Measurements from ENCODE around the gene KIAA1671. TPM values are rescaled to one million over a fixed set of nuclear protein-coding genes. Genes with fewer than 3 reads are reported as not detected.

The KIAA1671 gene
- total RNA-seq, 1 donor from 2014 or later = 17.6 TPM

DNA sequence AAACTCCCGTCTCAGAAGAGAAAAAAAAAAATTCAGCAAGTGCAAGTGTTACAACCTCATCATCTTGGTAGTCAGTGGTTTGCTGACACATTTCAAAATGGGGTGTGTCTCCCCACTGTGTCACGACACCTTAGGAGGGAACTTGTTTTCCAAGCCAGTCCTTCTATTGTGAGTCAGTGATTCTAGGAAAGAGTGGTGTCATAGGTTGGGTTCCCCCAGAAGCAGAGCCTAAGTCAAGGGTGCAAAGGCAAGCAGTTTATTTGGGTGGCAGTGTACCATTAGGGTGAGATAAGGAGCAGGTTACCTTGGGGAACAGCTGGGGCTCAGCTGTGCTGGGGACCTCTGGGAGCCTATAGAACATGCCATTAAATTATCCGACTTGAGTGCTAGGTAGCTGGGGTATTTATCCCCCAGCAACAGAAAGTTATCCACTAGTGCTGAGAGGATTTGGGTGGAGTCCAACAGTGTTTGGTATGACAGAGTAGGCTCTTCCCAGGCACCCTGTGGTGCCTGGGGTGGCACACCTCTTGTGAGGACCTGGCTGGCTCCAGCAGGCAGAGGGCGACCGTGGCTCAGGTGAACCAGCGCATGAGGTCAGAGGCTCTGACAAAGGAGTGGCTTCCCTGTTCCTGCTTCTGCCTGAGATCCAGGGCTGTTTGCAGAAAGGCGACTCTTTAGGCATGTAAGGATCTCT lies 41.7 kb downstream of the KIAA1671 start:
- intact Hi-C loops (cut with micrococcal nuclease) = loop anchor here (1.0 to 5.0 kb wide), 6 partner anchors 32 to 488 kb away; partner anchors contain the start of gene KIAA1671
- DNase-seq (ENCODE audit: low spot score) = peak; percentile 71
- Mint-ChIP-seq H3K27me3 (ENCODE audit: insufficient read depth) (peaks cover 7% of the 10 kb centered on the region), H3K9me3 (no peaks in the 10 kb centered on the region), H3K4me1 (ENCODE audit: low read depth) (peaks cover 59% of the 10 kb centered on the region), H3K36me3 (ENCODE audit: low read depth) (peaks cover 5% of the 10 kb centered on the region), H3K4me3 (peak overlapping the region; percentile 19), H3K27ac (peak overlapping the region; percentile 81)

- DNase-seq (ENCODE audit: low spot score) = no peak
- Mint-ChIP-seq H3K27ac (no peak overlapping the region), H3K4me3 (no peak overlapping the region), H3K27me3 (ENCODE audit: insufficient read depth) (peaks cover 2% of the 10 kb centered on the region), H3K9me3 (no peaks in the 10 kb centered on the region), H3K4me1 (ENCODE audit: low read depth) (peaks cover 54% of the 10 kb centered on the region), H3K36me3 (ENCODE audit: low read depth) (peaks cover 5% of the 10 kb centered on the region)
- intact Hi-C loops (cut with micrococcal nuclease) = loop anchor here (2.0 kb wide), 1 partner anchor 59 kb away; no protein-coding TSS in a partner anchor
Observed at GRCh38 chr22:24995649-24996180, 43.2 kb downstream of the KIAA1671 start.

DNA sequence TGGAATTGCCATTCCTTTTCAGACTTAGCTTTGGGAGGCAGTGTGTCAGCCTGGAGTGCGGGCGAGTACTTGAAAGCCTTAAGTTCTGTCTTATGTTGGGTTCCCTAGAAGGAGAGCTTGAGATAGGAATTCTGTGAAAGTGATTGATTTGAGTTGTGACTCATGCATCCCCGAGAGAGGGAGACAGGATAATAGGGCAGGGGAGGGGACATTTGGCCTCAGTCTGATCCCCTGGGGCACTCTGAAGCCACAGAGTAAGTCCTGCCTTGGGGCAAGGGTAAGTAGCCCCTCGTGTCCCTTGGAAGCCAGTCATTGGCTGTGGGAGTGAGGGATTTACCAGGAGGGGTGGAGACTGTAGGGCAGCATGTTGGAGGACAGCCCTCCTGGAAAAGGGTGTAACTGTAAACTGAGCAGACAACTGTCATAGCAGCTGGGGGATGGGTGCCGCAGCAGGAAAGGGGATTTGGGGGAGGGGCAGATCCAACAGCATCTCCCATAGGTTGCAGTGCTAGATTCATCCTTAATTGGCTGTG lies 44.0 kb downstream of the KIAA1671 start:
- Mint-ChIP-seq H3K36me3 (ENCODE audit: low read depth) (peaks cover 5% of the 10 kb centered on the region), H3K27ac (no peak overlapping the region), H3K4me3 (no peak overlapping the region), H3K4me1 (ENCODE audit: low read depth) (peaks cover 48% of the 10 kb centered on the region), H3K9me3 (no peaks in the 10 kb centered on the region), H3K27me3 (ENCODE audit: insufficient read depth) (peaks cover 2% of the 10 kb centered on the region)
- intact Hi-C loops (cut with micrococcal nuclease) = no loop called here
- DNase-seq (ENCODE audit: low spot score) = no peak

DNA sequence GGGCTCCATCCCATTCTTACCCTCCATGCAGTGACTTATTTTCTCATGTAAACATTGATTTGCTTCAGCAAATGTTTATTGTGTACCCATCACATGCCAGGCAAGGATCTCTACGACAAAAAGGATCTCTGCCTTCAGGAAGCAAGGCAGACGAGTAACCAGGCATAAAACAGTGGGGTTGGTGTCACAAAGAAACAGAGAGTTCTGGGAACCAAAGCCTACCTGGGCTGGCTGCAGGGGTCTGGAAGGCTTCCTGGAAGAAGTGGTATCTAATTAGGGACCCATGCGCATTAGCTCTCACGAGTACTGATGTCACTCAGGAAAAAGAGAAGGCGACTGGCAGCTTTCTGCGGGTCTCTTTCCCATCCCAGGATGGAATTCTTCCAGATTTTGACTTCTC lies 44.5 kb downstream of the KIAA1671 start:
- no peak for DNase-seq (ENCODE audit: low spot score)
- Mint-ChIP-seq H3K4me1 (ENCODE audit: low read depth) (peaks cover 45% of the 10 kb centered on the region), H3K27ac (no peak overlapping the region), H3K27me3 (ENCODE audit: insufficient read depth) (peaks cover 2% of the 10 kb centered on the region), H3K4me3 (no peak overlapping the region), H3K9me3 (peaks cover under 1% of the 10 kb centered on the region), H3K36me3 (ENCODE audit: low read depth) (peaks cover 4% of the 10 kb centered on the region)
- intact Hi-C loops (cut with micrococcal nuclease) = no loop called here

DNA sequence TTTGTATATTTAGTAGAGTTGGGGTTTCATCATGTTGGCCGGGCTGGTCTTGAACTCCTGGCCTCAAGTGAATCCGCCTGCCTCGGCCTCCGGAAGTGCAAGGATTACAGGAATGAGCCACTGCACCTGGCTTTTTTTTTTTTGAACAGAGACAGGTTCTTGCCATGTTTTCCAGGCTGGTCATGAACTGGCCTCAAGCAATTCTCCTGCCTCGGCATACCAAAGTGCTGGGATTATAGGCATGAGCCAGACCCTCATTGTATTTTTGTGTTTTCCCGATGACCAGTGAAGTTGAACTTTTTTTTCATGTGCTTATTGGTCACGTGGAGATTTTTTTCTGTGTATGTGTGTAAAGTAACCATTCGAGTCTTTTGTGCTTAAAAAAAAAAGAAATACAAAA lies 48.2 kb downstream of the KIAA1671 start:
- intact Hi-C loops (cut with micrococcal nuclease) = no loop called here
- Mint-ChIP-seq H3K27ac (no peak overlapping the region), H3K9me3 (peaks cover 10% of the 10 kb centered on the region), H3K27me3 (ENCODE audit: insufficient read depth) (no peaks in the 10 kb centered on the region), H3K4me1 (ENCODE audit: low read depth) (peaks cover 23% of the 10 kb centered on the region), H3K4me3 (no peak overlapping the region), H3K36me3 (ENCODE audit: low read depth) (peaks cover 6% of the 10 kb centered on the region)
- DNase-seq (ENCODE audit: low spot score) = no peak

GRCh38 chr22:25002241-25002985 lies 49.9 kb downstream of the KIAA1671 start:
- intact Hi-C loops (cut with micrococcal nuclease) = no loop called here
- H3K9me3 Mint-ChIP-seq = peaks cover 11% of the 10 kb centered on the region
- DNase-seq (ENCODE audit: low spot score) = no peak
- no peak overlapping the region for H3K4me3 Mint-ChIP-seq
- H3K27ac Mint-ChIP-seq = no peak overlapping the region
- H3K4me1 Mint-ChIP-seq (ENCODE audit: low read depth) = peaks cover 7% of the 10 kb centered on the region
- peaks cover 3% of the 10 kb centered on the region for H3K36me3 Mint-ChIP-seq (ENCODE audit: low read depth)
- H3K27me3 Mint-ChIP-seq (ENCODE audit: insufficient read depth) = no peaks in the 10 kb centered on the region

DNA sequence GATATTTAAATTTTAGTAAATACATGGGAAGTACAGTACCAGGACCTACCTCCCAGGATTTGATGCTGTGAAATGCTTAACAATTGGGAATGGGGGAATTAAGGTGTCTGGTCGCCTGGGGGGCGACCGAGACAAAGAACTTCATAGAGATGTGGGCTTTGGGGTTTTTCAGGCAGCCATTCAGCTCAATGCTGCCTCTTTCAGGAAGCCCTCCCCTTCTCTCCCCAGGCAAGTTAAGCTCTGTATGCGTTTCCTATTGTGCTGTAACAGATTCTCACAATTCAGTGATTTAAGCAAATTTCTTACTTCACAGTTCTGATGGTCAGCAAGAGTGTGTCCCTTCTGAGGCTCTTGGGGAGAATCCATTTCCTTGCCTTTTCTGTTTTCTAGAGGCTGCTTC lies 53.8 kb downstream of the KIAA1671 start:
- no peak for DNase-seq (ENCODE audit: low spot score)
- Mint-ChIP-seq H3K36me3 (ENCODE audit: low read depth) (peaks cover 3% of the 10 kb centered on the region), H3K27ac (no peak overlapping the region), H3K9me3 (peaks cover 11% of the 10 kb centered on the region), H3K27me3 (ENCODE audit: insufficient read depth) (peaks cover 2% of the 10 kb centered on the region), H3K4me3 (no peak overlapping the region), H3K4me1 (ENCODE audit: low read depth) (peaks cover 7% of the 10 kb centered on the region)
- intact Hi-C loops (cut with micrococcal nuclease) = no loop called here

- no peaks in the 10 kb centered on the region for H3K36me3 Mint-ChIP-seq (ENCODE audit: low read depth)
- peaks cover under 1% of the 10 kb centered on the region for H3K4me1 Mint-ChIP-seq (ENCODE audit: low read depth)
- peaks cover 5% of the 10 kb centered on the region for H3K9me3 Mint-ChIP-seq
- H3K4me3 Mint-ChIP-seq = no peak overlapping the region
- peaks cover 2% of the 10 kb centered on the region for H3K27me3 Mint-ChIP-seq (ENCODE audit: insufficient read depth)
- intact Hi-C loops (cut with micrococcal nuclease) = no loop called here
- peak overlapping the region; percentile 40 for H3K27ac Mint-ChIP-seq
- DNase-seq (ENCODE audit: low spot score) = no peak
Observed at GRCh38 chr22:25007444-25008106, 55.1 kb downstream of the KIAA1671 start.

DNA sequence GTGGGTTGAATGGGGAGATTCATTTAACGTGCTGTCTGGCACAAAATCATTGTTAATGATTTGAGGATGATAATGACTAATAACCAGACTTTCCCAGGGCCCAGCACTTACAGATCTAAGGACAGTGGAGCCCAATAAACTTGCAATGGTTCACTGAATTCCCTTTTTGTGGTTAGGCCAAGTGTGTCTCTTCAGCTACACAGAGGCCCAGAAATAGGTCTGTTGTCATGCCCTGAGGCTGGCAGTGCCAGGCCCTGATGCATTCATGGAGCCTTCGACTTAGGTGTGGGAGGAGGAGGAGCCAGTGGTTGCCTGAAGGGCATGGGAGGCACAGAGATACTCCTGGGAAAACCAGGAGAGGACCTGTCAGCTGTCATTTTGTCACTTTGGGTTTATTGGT lies 56.1 kb downstream of the KIAA1671 start:
- intact Hi-C loops (cut with micrococcal nuclease) = no loop called here
- no peaks in the 10 kb centered on the region for H3K36me3 Mint-ChIP-seq (ENCODE audit: low read depth)
- H3K27me3 Mint-ChIP-seq (ENCODE audit: insufficient read depth) = peaks cover 2% of the 10 kb centered on the region
- no peak overlapping the region for H3K27ac Mint-ChIP-seq
- peaks cover 5% of the 10 kb centered on the region for H3K9me3 Mint-ChIP-seq
- DNase-seq (ENCODE audit: low spot score) = no peak
- H3K4me3 Mint-ChIP-seq = no peak overlapping the region
- H3K4me1 Mint-ChIP-seq (ENCODE audit: low read depth) = no peaks in the 10 kb centered on the region

DNA sequence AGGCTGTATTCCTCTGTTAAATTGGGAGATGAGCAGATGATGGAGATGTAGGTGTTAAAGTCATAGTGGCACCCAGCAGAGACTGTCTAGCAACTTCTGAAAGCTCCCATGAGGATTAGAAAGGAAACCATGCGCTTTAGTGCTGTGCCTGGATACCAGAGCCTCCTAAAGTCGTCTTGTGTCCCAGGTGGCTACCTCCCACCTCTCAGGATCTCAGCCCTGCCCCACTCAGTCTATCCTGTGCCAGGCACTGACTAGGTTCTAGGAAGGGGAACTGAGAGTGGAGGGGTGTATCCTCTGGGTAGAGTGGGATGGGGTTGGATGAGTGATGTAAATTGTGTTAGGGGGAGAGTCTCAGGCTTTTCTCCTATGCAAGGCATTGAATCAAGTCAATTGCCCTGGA lies 60.2 kb downstream of the KIAA1671 start:
- H3K27ac Mint-ChIP-seq = no peak overlapping the region
- H3K36me3 Mint-ChIP-seq (ENCODE audit: low read depth) = no peaks in the 10 kb centered on the region
- intact Hi-C loops (cut with micrococcal nuclease) = no loop called here
- DNase-seq (ENCODE audit: low spot score) = no peak
- H3K27me3 Mint-ChIP-seq (ENCODE audit: insufficient read depth) = peaks cover 15% of the 10 kb centered on the region
- no peaks in the 10 kb centered on the region for H3K4me1 Mint-ChIP-seq (ENCODE audit: low read depth)
- no peak overlapping the region for H3K4me3 Mint-ChIP-seq
- no peaks in the 10 kb centered on the region for H3K9me3 Mint-ChIP-seq

- H3K4me3 Mint-ChIP-seq = no peak overlapping the region
- H3K27me3 Mint-ChIP-seq (ENCODE audit: insufficient read depth) = peaks cover 16% of the 10 kb centered on the region
- H3K9me3 Mint-ChIP-seq = no peaks in the 10 kb centered on the region
- intact Hi-C loops (cut with micrococcal nuclease) = no loop called here
- peak overlapping the region; percentile 16 for H3K27ac Mint-ChIP-seq
- no peaks in the 10 kb centered on the region for H3K4me1 Mint-ChIP-seq (ENCODE audit: low read depth)
- DNase-seq (ENCODE audit: low spot score) = no peak
- H3K36me3 Mint-ChIP-seq (ENCODE audit: low read depth) = no peaks in the 10 kb centered on the region
Observed at GRCh38 chr22:25013607-25014006, 61.1 kb downstream of the KIAA1671 start.

DNA sequence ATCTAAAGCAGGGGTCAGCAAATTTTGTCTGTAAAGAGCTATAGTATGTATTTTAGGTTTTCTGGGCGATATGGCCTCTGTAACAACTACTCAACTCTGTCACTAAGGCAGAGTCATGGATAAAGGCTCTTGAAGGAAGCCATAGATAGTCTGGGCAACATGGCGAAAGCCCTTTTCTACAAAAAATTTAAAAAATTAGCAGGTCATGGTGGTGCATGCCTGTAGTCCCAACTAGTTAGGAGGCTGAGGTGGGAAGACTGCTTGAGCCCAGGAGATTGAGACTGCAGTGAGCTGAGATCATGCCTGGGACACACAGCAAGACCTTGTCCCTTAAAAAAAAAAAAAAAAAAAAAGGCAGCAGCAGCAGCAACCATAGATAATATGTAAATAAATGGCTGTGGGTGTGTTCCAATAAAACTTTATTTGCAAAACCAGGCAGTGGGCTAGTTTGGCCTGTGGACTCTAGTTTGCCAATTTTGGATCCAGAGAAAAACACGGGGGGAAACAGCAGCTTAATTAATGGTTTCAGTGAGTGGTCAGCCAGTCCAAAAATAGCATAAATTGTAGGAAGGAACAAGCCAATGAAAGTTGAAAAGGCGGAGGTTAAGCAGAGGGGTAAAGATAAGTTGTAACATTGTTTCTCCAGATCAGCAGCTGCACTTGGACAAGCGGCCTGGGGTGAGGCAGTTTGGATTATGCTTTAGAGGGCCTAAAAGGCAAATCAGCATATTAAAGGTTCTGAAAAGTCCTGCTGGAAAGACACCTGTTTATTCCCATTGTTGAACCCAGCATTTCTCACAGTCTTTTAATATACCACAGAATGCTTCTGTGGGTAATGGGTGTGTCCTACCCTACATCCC lies 62.6 kb downstream of the KIAA1671 start:
- H3K4me1 Mint-ChIP-seq (ENCODE audit: low read depth) = no peaks in the 10 kb centered on the region
- no peak overlapping the region for H3K4me3 Mint-ChIP-seq
- no peak overlapping the region for H3K27ac Mint-ChIP-seq
- H3K27me3 Mint-ChIP-seq (ENCODE audit: insufficient read depth) = peaks cover 19% of the 10 kb centered on the region
- DNase-seq (ENCODE audit: low spot score) = no peak
- intact Hi-C loops (cut with micrococcal nuclease) = no loop called here
- no peaks in the 10 kb centered on the region for H3K9me3 Mint-ChIP-seq
- no peaks in the 10 kb centered on the region for H3K36me3 Mint-ChIP-seq (ENCODE audit: low read depth)

Data from activated T-helper 1 cell treated with anti-CD3 and anti-CD28 coated beads, Interleukin-12 subunit alpha, Interleukin-12 subunit beta, Interleukin-2, Interleukin-4 antibody, amounts not matched to agents 30 ng/mL and 10 ng/mL and 1 ng/mL, durations not matched to agents 14 hours and 24 hours and 36 hours (primary cell).